HEK293 (cell line): ENCODE measurements around the gene HSCB.

Experiments
- CTCF ChIA-PET: fragments of 350-600 bp; formaldehyde crosslinking; extraction: SDS; loops from one replicate; lab custom pipeline; 2021; ENCODE audit warnings: antibody characterized with exemption; lab: Yijun Ruan, JAX
- POLR2A ChIA-PET: fragments of 300-600 bp; formaldehyde crosslinking; extraction: SDS; loops from one replicate; lab custom pipeline; 2020; ENCODE audit warnings: antibody characterized with exemption, inconsistent platforms; lab: Yijun Ruan, JAX
- H3K27ac ChIP-seq: fragments of 200-500 bp; sonication (Bioruptor generic); 2 replicates; pipeline ENCODE4 v1.5.1; 2014; ENCODE audit warnings: low read depth, low read length, control low read depth, inconsistent platforms; ENCODE audit errors: extremely low read depth
- H3K36me3 ChIP-seq, 2 experiments: fragments of 200-500 bp in 1 of 2; sonication (Bioruptor generic) in 1 of 2; 1 replicate in 1 of 2; 2 replicates in 1 of 2; pipeline ENCODE4 v1.5.1; 2014 to 2017; ENCODE audit warnings: inconsistent platforms in 2 of 2, low read length in 2 of 2; ENCODE audit not compliant: control insufficient read depth in 2 of 2, insufficient read depth in 1 of 2
- H3K4me1 ChIP-seq: fragments of 200-500 bp; sonication (Bioruptor generic); 2 replicates; pipeline ENCODE4 v1.5.1; 2014; ENCODE audit warnings: mild to moderate bottlenecking, low read length, inconsistent platforms; ENCODE audit not compliant: control insufficient read depth, insufficient read depth
- H3K4me3 ChIP-seq: 2 replicates; pipeline ENCODE4 v1.5.1; 2011; ENCODE audit warnings: low read depth, mild to moderate bottlenecking, control low read depth, low read length, moderate library complexity
- H3K9me3 ChIP-seq: fragments of 200-500 bp; sonication (Bioruptor generic); 2 replicates; pipeline ENCODE4 v1.5.1; 2014; ENCODE audit warnings: low read depth, low read length, inconsistent platforms; ENCODE audit not compliant: control insufficient read depth, insufficient read depth
- KLF9 ChIP-seq: fragments of 450-650 bp; formaldehyde crosslinking; IDR thresholded peaks from 2 replicates; pipeline ENCODE4 v1.5.1; 2016; ENCODE audit warnings: missing biosample characterization, missing genetic modification characterization, low read depth
- PRDM1 ChIP-seq: fragments of 450-650 bp; formaldehyde crosslinking; IDR thresholded peaks from 2 replicates; pipeline ENCODE4; 2016; ENCODE audit warnings: missing biosample characterization, missing genetic modification characterization
- SP3 ChIP-seq: fragments of 450-650 bp; formaldehyde crosslinking; IDR thresholded peaks from 2 replicates; pipeline ENCODE4 v1.5.1; 2016; ENCODE audit warnings: missing biosample characterization, missing genetic modification characterization
- WT1 ChIP-seq: fragments of 450-650 bp; formaldehyde crosslinking; IDR thresholded peaks from 2 replicates; pipeline ENCODE4 v1.5.1; 2016; ENCODE audit warnings: missing biosample characterization, missing genetic modification characterization
- ZNF677 ChIP-seq: fragments of 450-650 bp; IDR thresholded peaks from 2 replicates; pipeline ENCODE4 v1.5.0; 2018; ENCODE audit warnings: missing biosample characterization, mild to moderate bottlenecking, missing genetic modification characterization, moderate library complexity
- ZNF747 ChIP-seq: fragments of 450-650 bp; formaldehyde crosslinking; IDR thresholded peaks from 2 replicates; pipeline ENCODE4 v1.5.1; 2016; ENCODE audit warnings: missing biosample characterization, missing genetic modification characterization
- ZSCAN16 ChIP-seq: fragments of 450-650 bp; formaldehyde crosslinking; IDR thresholded peaks from 2 replicates; pipeline ENCODE4 v1.5.1; 2016; ENCODE audit warnings: missing biosample characterization, missing genetic modification characterization
- TF ChIP-seq, protein P1 (sequence below): fragments of 450-650 bp; formaldehyde crosslinking; IDR thresholded peaks from 2 replicates; pipeline ENCODE4 v1.5.1; 2016; ENCODE audit warnings: missing biosample characterization, missing genetic modification characterization
- TF ChIP-seq, protein P2 (sequence below): fragments of 450-650 bp; formaldehyde crosslinking; IDR thresholded peaks from 2 replicates; pipeline ENCODE4 v1.5.1; 2016; ENCODE audit warnings: missing biosample characterization, missing genetic modification characterization
- TF ChIP-seq, protein P3 (sequence below): fragments of 450-650 bp; formaldehyde crosslinking; conservative IDR thresholded peaks from 2 replicates; pipeline ENCODE4 v1.5.1; 2016; ENCODE audit warnings: low read depth, missing biosample characterization, missing genetic modification characterization
- TF ChIP-seq, protein P4 (sequence below): fragments of 450-650 bp; formaldehyde crosslinking; IDR thresholded peaks from 2 replicates; pipeline ENCODE4 v1.5.1; 2017; ENCODE audit warnings: missing biosample characterization, missing genetic modification characterization
- TF ChIP-seq, protein P5 (sequence below): fragments of 450-650 bp; formaldehyde crosslinking; IDR thresholded peaks from 2 replicates; pipeline ENCODE4 v1.5.1; 2016; ENCODE audit warnings: missing biosample characterization, missing genetic modification characterization
- TF ChIP-seq, protein P6 (sequence below): fragments of 450-650 bp; formaldehyde crosslinking; IDR thresholded peaks from 2 replicates; pipeline ENCODE4 v1.5.1; 2016; ENCODE audit warnings: missing biosample characterization, missing genetic modification characterization, borderline replicate concordance

HSCB gene

DNA sequence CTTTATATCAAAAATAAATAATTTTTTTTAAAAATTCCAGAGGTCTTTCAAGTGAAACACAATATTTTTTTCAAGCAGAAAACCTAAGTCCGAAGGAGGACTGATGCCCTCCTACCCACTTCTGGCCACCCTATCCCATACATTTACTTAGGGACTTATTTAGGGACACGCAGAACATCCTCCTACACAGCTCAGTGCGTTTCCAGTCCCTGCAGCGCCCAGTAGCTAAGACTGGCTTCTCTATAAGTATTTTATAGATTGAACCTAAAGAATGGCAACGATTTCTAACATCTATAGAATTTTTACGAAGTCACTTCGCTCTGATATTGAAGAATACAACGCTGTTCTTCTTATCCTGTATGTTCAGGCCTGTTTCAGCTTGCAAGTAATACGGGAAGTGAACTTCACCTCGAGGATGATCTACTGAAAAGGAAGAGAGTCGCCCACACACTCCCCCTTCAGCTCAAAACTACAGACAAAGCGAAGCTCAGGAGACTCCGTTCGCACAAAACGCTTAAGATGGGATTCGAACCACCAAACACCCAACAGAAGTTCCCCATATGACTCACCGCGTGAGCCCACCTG, 547 bp upstream of the HSCB start (continued):
- TF ChIP-seq, protein P1, sequence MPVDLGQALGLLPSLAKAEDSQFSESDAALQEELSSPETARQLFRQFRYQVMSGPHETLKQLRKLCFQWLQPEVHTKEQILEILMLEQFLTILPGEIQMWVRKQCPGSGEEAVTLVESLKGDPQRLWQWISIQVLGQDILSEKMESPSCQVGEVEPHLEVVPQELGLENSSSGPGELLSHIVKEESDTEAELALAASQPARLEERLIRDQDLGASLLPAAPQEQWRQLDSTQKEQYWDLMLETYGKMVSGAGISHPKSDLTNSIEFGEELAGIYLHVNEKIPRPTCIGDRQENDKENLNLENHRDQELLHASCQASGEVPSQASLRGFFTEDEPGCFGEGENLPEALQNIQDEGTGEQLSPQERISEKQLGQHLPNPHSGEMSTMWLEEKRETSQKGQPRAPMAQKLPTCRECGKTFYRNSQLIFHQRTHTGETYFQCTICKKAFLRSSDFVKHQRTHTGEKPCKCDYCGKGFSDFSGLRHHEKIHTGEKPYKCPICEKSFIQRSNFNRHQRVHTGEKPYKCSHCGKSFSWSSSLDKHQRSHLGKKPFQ (tag by site-specific recombination): 0 out of 2 replicates have a peak, but pooled peaks have one; percentile 32

DNA sequence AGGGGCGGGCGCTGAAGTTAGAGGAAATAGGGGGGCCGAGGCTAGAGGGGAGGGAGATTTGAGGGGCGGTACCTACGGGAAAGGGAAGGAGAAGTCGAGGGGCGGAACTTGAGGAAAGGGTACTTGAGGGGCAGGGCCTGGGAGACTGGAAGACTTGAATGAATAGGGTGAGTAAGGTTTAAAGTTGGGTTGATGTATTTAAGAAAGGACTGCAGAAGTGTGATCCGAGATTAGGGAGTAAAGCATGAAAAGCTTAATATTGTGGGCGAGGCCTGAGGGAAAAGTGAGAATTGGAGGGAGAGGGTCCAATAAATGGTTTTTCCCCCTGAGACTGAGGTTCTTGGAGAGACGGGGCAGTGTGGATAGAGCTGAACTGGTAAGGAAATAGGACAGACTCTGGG, 723 bp downstream of the HSCB start:
- H3K9me3 ChIP-seq: no peaks in the 10 kb centered on the region
- ChIA-PET POLR2A (interaction anchor here (0.9 to 2.4 kb wide), 4 partner anchors 11 to 63 kb away, joined by 3 to 13 read pairs (median 6); partner anchors contain the start of genes CCDC117 and TTC28), CTCF (interaction anchor here (1.8 kb wide), 1 partner anchor 142 kb away, joined by 10 read pairs; no protein-coding TSS in a partner anchor)
- peaks cover 40 to 50% of the 10 kb centered on the region in 2 experiments for H3K36me3 ChIP-seq
- peak overlapping the region; percentile 72 for H3K4me3 ChIP-seq
- H3K4me1 ChIP-seq: no peaks in the 10 kb centered on the region
- peak overlapping the region; percentile 94 for H3K27ac ChIP-seq
- TF ChIP-seq WT1 (tag by site-specific recombination) (0 out of 2 replicates have a peak, but pooled peaks have one; percentile 8), KLF9 (peak; percentile 21; the same call in 1 of the 2 replicates), ZSCAN16 (tag by site-specific recombination) (peak; percentile 16; the same call in 1 of the 2 replicates), PRDM1 (tag by site-specific recombination) (0 out of 2 replicates have a peak, but pooled peaks have one; percentile 26), ZNF747 (no peak), ZNF677 (tag by site-specific recombination) (no peak), SP3 (tag by site-specific recombination) (peak; percentile 95)
- TF ChIP-seq, protein P1 (tag by site-specific recombination): peak; percentile 51; the same call in 1 of the 2 replicates
- TF ChIP-seq, protein P2, sequence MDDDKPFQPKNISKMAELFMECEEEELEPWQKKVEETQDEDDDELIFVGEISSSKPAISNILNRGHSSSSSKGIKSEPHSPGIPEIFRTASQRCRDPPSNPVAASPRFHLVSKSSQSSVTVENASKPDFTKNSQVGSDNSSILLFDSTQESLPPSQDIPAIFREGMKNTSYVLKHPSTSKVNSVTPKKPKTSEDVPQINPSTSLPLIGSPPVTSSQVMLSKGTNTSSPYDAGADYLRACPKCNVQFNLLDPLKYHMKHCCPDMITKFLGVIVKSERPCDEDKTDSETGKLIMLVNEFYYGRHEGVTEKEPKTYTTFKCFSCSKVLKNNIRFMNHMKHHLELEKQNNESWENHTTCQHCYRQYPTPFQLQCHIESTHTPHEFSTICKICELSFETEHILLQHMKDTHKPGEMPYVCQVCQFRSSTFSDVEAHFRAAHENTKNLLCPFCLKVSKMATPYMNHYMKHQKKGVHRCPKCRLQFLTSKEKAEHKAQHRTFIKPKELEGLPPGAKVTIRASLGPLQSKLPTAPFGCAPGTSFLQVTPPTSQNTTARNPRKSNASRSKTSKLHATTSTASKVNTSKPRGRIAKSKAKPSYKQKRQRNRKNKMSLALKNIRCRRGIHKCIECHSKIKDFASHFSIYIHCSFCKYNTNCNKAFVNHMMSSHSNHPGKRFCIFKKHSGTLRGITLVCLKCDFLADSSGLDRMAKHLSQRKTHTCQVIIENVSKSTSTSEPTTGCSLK (tag by site-specific recombination): no peak
- TF ChIP-seq, protein P3, sequence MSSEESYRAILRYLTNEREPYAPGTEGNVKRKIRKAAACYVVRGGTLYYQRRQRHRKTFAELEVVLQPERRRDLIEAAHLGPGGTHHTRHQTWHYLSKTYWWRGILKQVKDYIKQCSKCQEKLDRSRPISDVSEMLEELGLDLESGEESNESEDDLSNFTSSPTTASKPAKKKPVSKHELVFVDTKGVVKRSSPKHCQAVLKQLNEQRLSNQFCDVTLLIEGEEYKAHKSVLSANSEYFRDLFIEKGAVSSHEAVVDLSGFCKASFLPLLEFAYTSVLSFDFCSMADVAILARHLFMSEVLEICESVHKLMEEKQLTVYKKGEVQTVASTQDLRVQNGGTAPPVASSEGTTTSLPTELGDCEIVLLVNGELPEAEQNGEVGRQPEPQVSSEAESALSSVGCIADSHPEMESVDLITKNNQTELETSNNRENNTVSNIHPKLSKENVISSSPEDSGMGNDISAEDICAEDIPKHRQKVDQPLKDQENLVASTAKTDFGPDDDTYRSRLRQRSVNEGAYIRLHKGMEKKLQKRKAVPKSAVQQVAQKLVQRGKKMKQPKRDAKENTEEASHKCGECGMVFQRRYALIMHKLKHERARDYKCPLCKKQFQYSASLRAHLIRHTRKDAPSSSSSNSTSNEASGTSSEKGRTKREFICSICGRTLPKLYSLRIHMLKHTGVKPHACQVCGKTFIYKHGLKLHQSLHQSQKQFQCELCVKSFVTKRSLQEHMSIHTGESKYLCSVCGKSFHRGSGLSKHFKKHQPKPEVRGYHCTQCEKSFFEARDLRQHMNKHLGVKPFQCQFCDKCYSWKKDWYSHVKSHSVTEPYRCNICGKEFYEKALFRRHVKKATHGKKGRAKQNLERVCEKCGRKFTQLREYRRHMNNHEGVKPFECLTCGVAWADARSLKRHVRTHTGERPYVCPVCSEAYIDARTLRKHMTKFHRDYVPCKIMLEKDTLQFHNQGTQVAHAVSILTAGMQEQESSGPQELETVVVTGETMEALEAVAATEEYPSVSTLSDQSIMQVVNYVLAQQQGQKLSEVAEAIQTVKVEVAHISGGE: peak; percentile 30
- TF ChIP-seq, protein P4, sequence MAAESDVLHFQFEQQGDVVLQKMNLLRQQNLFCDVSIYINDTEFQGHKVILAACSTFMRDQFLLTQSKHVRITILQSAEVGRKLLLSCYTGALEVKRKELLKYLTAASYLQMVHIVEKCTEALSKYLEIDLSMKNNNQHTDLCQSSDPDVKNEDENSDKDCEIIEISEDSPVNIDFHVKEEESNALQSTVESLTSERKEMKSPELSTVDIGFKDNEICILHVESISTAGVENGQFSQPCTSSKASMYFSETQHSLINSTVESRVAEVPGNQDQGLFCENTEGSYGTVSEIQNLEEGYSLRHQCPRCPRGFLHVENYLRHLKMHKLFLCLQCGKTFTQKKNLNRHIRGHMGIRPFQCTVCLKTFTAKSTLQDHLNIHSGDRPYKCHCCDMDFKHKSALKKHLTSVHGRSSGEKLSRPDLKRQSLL (tag by site-specific recombination): no peak
- TF ChIP-seq, protein P5, sequence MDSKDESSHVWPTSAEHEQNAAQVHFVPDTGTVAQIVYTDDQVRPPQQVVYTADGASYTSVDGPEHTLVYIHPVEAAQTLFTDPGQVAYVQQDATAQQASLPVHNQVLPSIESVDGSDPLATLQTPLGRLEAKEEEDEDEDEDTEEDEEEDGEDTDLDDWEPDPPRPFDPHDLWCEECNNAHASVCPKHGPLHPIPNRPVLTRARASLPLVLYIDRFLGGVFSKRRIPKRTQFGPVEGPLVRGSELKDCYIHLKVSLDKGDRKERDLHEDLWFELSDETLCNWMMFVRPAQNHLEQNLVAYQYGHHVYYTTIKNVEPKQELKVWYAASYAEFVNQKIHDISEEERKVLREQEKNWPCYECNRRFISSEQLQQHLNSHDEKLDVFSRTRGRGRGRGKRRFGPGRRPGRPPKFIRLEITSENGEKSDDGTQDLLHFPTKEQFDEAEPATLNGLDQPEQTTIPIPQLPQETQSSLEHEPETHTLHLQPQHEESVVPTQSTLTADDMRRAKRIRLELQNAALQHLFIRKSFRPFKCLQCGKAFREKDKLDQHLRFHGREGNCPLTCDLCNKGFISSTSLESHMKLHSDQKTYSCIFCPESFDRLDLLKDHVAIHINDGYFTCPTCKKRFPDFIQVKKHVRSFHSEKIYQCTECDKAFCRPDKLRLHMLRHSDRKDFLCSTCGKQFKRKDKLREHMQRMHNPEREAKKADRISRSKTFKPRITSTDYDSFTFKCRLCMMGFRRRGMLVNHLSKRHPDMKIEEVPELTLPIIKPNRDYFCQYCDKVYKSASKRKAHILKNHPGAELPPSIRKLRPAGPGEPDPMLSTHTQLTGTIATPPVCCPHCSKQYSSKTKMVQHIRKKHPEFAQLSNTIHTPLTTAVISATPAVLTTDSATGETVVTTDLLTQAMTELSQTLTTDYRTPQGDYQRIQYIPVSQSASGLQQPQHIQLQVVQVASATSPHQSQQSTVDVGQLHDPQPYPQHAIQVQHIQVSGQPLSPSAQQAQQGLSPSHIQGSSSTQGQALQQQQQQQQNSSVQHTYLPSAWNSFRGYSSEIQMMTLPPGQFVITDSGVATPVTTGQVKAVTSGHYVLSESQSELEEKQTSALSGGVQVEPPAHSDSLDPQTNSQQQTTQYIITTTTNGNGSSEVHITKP (tag by site-specific recombination): peak; percentile 97
- TF ChIP-seq, protein P6, sequence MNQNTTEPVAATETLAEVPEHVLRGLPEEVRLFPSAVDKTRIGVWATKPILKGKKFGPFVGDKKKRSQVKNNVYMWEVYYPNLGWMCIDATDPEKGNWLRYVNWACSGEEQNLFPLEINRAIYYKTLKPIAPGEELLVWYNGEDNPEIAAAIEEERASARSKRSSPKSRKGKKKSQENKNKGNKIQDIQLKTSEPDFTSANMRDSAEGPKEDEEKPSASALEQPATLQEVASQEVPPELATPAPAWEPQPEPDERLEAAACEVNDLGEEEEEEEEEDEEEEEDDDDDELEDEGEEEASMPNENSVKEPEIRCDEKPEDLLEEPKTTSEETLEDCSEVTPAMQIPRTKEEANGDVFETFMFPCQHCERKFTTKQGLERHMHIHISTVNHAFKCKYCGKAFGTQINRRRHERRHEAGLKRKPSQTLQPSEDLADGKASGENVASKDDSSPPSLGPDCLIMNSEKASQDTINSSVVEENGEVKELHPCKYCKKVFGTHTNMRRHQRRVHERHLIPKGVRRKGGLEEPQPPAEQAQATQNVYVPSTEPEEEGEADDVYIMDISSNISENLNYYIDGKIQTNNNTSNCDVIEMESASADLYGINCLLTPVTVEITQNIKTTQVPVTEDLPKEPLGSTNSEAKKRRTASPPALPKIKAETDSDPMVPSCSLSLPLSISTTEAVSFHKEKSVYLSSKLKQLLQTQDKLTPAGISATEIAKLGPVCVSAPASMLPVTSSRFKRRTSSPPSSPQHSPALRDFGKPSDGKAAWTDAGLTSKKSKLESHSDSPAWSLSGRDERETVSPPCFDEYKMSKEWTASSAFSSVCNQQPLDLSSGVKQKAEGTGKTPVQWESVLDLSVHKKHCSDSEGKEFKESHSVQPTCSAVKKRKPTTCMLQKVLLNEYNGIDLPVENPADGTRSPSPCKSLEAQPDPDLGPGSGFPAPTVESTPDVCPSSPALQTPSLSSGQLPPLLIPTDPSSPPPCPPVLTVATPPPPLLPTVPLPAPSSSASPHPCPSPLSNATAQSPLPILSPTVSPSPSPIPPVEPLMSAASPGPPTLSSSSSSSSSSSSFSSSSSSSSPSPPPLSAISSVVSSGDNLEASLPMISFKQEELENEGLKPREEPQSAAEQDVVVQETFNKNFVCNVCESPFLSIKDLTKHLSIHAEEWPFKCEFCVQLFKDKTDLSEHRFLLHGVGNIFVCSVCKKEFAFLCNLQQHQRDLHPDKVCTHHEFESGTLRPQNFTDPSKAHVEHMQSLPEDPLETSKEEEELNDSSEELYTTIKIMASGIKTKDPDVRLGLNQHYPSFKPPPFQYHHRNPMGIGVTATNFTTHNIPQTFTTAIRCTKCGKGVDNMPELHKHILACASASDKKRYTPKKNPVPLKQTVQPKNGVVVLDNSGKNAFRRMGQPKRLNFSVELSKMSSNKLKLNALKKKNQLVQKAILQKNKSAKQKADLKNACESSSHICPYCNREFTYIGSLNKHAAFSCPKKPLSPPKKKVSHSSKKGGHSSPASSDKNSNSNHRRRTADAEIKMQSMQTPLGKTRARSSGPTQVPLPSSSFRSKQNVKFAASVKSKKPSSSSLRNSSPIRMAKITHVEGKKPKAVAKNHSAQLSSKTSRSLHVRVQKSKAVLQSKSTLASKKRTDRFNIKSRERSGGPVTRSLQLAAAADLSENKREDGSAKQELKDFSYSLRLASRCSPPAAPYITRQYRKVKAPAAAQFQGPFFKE: no peak
